MM.1S (cell line): ENCODE measurements around the gene CX3CL1.

Experiments used
- DNase-seq: peaks from one replicate; pipeline ENCODE4 v3.0.0-alpha.2; 2015
- H2AFZ ChIP-seq: fragments of 300-600 bp; sonication (generic); 2 replicates; pipeline ENCODE4 v1.6.0; 2016; ENCODE audit warnings: antibody characterized with exemption, low read length
- H3F3A ChIP-seq: fragments of 300-600 bp; sonication (generic); 2 replicates; pipeline ENCODE4 v1.6.1; 2016; ENCODE audit warnings: mild to moderate bottlenecking, antibody characterized with exemption, low read length, moderate library complexity, mixed read lengths; ENCODE audit not compliant: insufficient read depth
- H3K27ac ChIP-seq: fragments of 300-600 bp; sonication (generic); 2 replicates; pipeline ENCODE4 v1.5.1; 2016; ENCODE audit warnings: mild to moderate bottlenecking, low read length
- H3K27me3 ChIP-seq: fragments of 300-600 bp; sonication (generic); replicated peaks from 2 replicates; pipeline ENCODE4 v1.6.0; 2016; ENCODE audit warnings: low read length; ENCODE audit not compliant: insufficient read depth
- H3K36me3 ChIP-seq: fragments of 300-600 bp; sonication (generic); replicated peaks from 2 replicates; pipeline ENCODE4 v1.6.1; 2016; ENCODE audit warnings: mild to moderate bottlenecking, low read length, mixed read lengths; ENCODE audit not compliant: insufficient read depth
- H3K4me1 ChIP-seq: fragments of 300-600 bp; sonication (generic); 2 replicates; pipeline ENCODE4 v1.6.1; 2016; ENCODE audit warnings: low read length, mixed read lengths
- H3K4me2 ChIP-seq: fragments of 300-600 bp; sonication (generic); 2 replicates; pipeline ENCODE4 v1.6.0; 2016; ENCODE audit warnings: low read depth, low read length
- H3K4me3 ChIP-seq: fragments of 300-600 bp; sonication (generic); 2 replicates; pipeline ENCODE4 v1.5.1; 2016; ENCODE audit warnings: low read length, mixed read lengths
- H3K79me2 ChIP-seq: fragments of 300-600 bp; sonication (generic); 2 replicates; pipeline ENCODE4 v1.6.1; 2016; ENCODE audit warnings: mixed run types, low read length, mixed read lengths
- H3K9ac ChIP-seq: fragments of 300-600 bp; sonication (generic); 2 replicates; pipeline ENCODE4 v1.6.1; 2016; ENCODE audit warnings: low read length, mixed read lengths
- H3K9me2 ChIP-seq: fragments of 300-600 bp; sonication (generic); replicated peaks from 2 replicates; pipeline ENCODE4 v1.6.1; 2016; ENCODE audit warnings: mild to moderate bottlenecking, low read length, mixed read lengths; ENCODE audit not compliant: insufficient read depth
- H3K9me3 ChIP-seq: fragments of 300-600 bp; sonication (generic); replicated peaks from 2 replicates; pipeline ENCODE4 v1.6.1; 2016; ENCODE audit warnings: mild to moderate bottlenecking, low read length, mixed read lengths; ENCODE audit not compliant: insufficient read depth
- H4K20me1 ChIP-seq: fragments of 300-600 bp; sonication (generic); 2 replicates; pipeline ENCODE4 v1.6.1; 2016; ENCODE audit warnings: mild to moderate bottlenecking, low read length, moderate library complexity, mixed read lengths; ENCODE audit not compliant: insufficient read depth
- CTCF ChIP-seq: fragments of 300-600 bp; sonication (generic); IDR thresholded peaks from 2 replicates; pipeline ENCODE4 v1.5.1; 2016; ENCODE audit warnings: antibody characterized with exemption, low read length, mixed read lengths
- EZH2 ChIP-seq: fragments of 300-600 bp; sonication (generic); optimal IDR thresholded peaks from 2 replicates; pipeline ENCODE3; 2017; ENCODE audit warnings: low read depth, mild to moderate bottlenecking, antibody characterized with exemption, low read length, mixed read lengths
- EZH2phosphoT487 ChIP-seq: fragments of 300-600 bp; sonication (generic); IDR thresholded peaks from 2 replicates; pipeline ENCODE4 v1.6.1; 2018; ENCODE audit warnings: antibody characterized with exemption, low read length

The CX3CL1 gene

GRCh38 chr16:57387598-57388354 lies 15.5 kb downstream of the CX3CL1 start:
- Histone ChIP-seq H2AFZ (no peak overlapping the region), H4K20me1 (no peaks in the 10 kb centered on the region), H3K36me3 (no peaks in the 10 kb centered on the region), H3K4me1 (no peaks in the 10 kb centered on the region), H3K9ac (no peak overlapping the region), H3F3A (no peaks in the 10 kb centered on the region), H3K27me3 (no peaks in the 10 kb centered on the region), H3K27ac (no peak overlapping the region), H3K4me2 (no peak overlapping the region), H3K9me2 (no peaks in the 10 kb centered on the region), H3K9me3 (no peaks in the 10 kb centered on the region), H3K79me2 (no peaks in the 10 kb centered on the region), H3K4me3 (no peak overlapping the region)
- no peak for TF ChIP-seq EZH2phosphoT487
- no peak for TF ChIP-seq CTCF
- TF ChIP-seq EZH2, result no peak
- no peak for DNase-seq

- no peaks in the 10 kb centered on the region for H3K36me3 ChIP-seq
- no peak overlapping the region for H2AFZ ChIP-seq
- no peak overlapping the region for H3K27ac ChIP-seq
- no peak for DNase-seq
- H3K27me3 ChIP-seq, result no peaks in the 10 kb centered on the region
- no peak overlapping the region for H3K9ac ChIP-seq
- no peaks in the 10 kb centered on the region for H4K20me1 ChIP-seq
- H3K9me2 ChIP-seq, result no peaks in the 10 kb centered on the region
- H3F3A ChIP-seq, result no peaks in the 10 kb centered on the region
- no peak overlapping the region for H3K4me2 ChIP-seq
- H3K79me2 ChIP-seq, result no peaks in the 10 kb centered on the region
- H3K4me1 ChIP-seq, result no peaks in the 10 kb centered on the region
- TF ChIP-seq CTCF, result no peak
- TF ChIP-seq EZH2, result no peak
- TF ChIP-seq EZH2phosphoT487, result no peak
- H3K4me3 ChIP-seq, result no peak overlapping the region
- no peaks in the 10 kb centered on the region for H3K9me3 ChIP-seq
Measured at GRCh38 chr16:57388359-57389086, 16.2 kb downstream of the CX3CL1 start.

GRCh38 chr16:57389087-57389468 lies 16.8 kb downstream of the CX3CL1 start:
- Histone ChIP-seq H3K4me1 (no peaks in the 10 kb centered on the region), H3K36me3 (no peaks in the 10 kb centered on the region), H3K79me2 (no peaks in the 10 kb centered on the region), H3K9me2 (no peaks in the 10 kb centered on the region), H3K9me3 (no peaks in the 10 kb centered on the region), H3K4me2 (no peak overlapping the region), H3F3A (no peaks in the 10 kb centered on the region), H3K4me3 (no peak overlapping the region), H4K20me1 (no peaks in the 10 kb centered on the region), H3K9ac (no peak overlapping the region), H3K27me3 (no peaks in the 10 kb centered on the region), H2AFZ (no peak overlapping the region), H3K27ac (no peak overlapping the region)
- no peak for DNase-seq
- TF ChIP-seq CTCF (no peak), EZH2phosphoT487 (no peak), EZH2 (no peak)
